Liver (tissue), 9 donors: ENCODE results near the gene ACADS. TPM values are rescaled to one million over a fixed set of nuclear protein-coding genes. Genes with fewer than 3 reads are reported as not detected.

Experiments used
- DNase-seq: peaks from one replicate; pipeline ENCODE4 v3.0.0-alpha.2; 2017; ENCODE audit warnings: low spot score
- H3K27ac ChIP-seq, 2 donors: one replicate each; pipeline ENCODE4 v1.7.0; 2013; ENCODE audit warnings: inconsistent platforms in 2 of 2, low read length in 2 of 2, control low read depth in 1 of 2, low read depth in 1 of 2, mild to moderate bottlenecking in 1 of 2
- H3K27me3 ChIP-seq, 4 donors: one replicate each; pipeline versions ENCODE4 v1.6.1 to v1.7.0; 2013; ENCODE audit warnings: low read length in 3 of 4, inconsistent platforms in 1 of 4, mild to moderate bottlenecking in 1 of 4, moderate library complexity in 1 of 4; ENCODE audit not compliant: control insufficient read depth in 4 of 4, insufficient read depth in 4 of 4
- H3K36me3 ChIP-seq, 4 donors: one replicate each; pipeline versions ENCODE4 v1.6.1 to v1.7.0; 2013; ENCODE audit warnings: low read length in 3 of 4, mild to moderate bottlenecking in 3 of 4, low read depth in 1 of 4, moderate library complexity in 1 of 4; ENCODE audit not compliant: control insufficient read depth in 4 of 4, insufficient read depth in 3 of 4
- H3K4me1 ChIP-seq, 4 donors: one replicate each; pipeline versions ENCODE4 v1.6.1 to v1.7.0; 2013; ENCODE audit warnings: low read length in 3 of 4, mild to moderate bottlenecking in 3 of 4, moderate library complexity in 1 of 4; ENCODE audit not compliant: control insufficient read depth in 4 of 4, insufficient read depth in 4 of 4
- H3K4me3 ChIP-seq, 3 donors: one replicate each; pipeline versions ENCODE4 v1.6.1 to v1.7.0; 2013; ENCODE audit warnings: low read length in 3 of 3, control low read depth in 1 of 3, low read depth in 1 of 3, mild to moderate bottlenecking in 1 of 3
- H3K9ac ChIP-seq, 2 donors: one replicate each; pipeline ENCODE4 v1.7.0; 2013; ENCODE audit warnings: low read length in 2 of 2, mild to moderate bottlenecking in 2 of 2, moderate library complexity in 2 of 2, control low read depth in 1 of 2, low read depth in 1 of 2
- H3K9me3 ChIP-seq, 4 donors: one replicate each; pipeline versions ENCODE4 v1.6.1 to v1.7.0; 2013; ENCODE audit warnings: low read length in 3 of 4; ENCODE audit not compliant: control insufficient read depth in 4 of 4
- ATF3 ChIP-seq: IDR thresholded peaks from 2 replicates; pipeline ENCODE4 v1.6.1; 2016; ENCODE audit warnings: antibody characterized with exemption
- EGR1 ChIP-seq, 2 donors: IDR thresholded peaks; 2 replicates each; pipeline ENCODE4 v1.6.1; 2016 to 2018; ENCODE audit warnings: antibody characterized with exemption in 2 of 2, low read depth in 2 of 2
- FOXA1 ChIP-seq: IDR thresholded peaks from 2 replicates; pipeline ENCODE4 v1.6.1; 2016; ENCODE audit warnings: antibody characterized with exemption
- FOXA2 ChIP-seq: IDR thresholded peaks from 2 replicates; pipeline ENCODE4 v1.6.1; 2016; ENCODE audit warnings: antibody characterized with exemption
- GABPA ChIP-seq, 2 donors: IDR thresholded peaks in 1 of 2; conservative IDR thresholded peaks in 1 of 2; 2 replicates each; pipeline ENCODE4 v1.6.1; 2016; ENCODE audit warnings: antibody characterized with exemption in 2 of 2, mild to moderate bottlenecking in 1 of 2, moderate library complexity in 1 of 2
- HNF4A ChIP-seq, 2 donors: conservative IDR thresholded peaks; 2 replicates each; pipeline ENCODE4 v1.6.1; 2016; ENCODE audit warnings: antibody characterized with exemption in 2 of 2, mild to moderate bottlenecking in 2 of 2
- HNF4G ChIP-seq: IDR thresholded peaks from 2 replicates; pipeline ENCODE4 v1.6.1; 2016; ENCODE audit warnings: antibody characterized with exemption
- JUND ChIP-seq, 2 donors: IDR thresholded peaks; 2 replicates each; pipeline ENCODE4 v1.6.1; 2016; ENCODE audit warnings: antibody characterized with exemption in 2 of 2
- MAX ChIP-seq: IDR thresholded peaks from 2 replicates; pipeline ENCODE4 v1.6.1; 2016; ENCODE audit warnings: antibody characterized with exemption
- NR2F2 ChIP-seq: IDR thresholded peaks from 2 replicates; pipeline ENCODE4 v1.6.1; 2016; ENCODE audit warnings: antibody characterized with exemption
- RAD21 ChIP-seq, 2 donors: IDR thresholded peaks; 2 replicates each; pipeline ENCODE4 v1.6.1; 2016; ENCODE audit warnings: antibody characterized with exemption in 2 of 2, mild to moderate bottlenecking in 2 of 2
- REST ChIP-seq: IDR thresholded peaks from 2 replicates; pipeline ENCODE4 v1.6.1; 2016; ENCODE audit warnings: antibody characterized with exemption, mild to moderate bottlenecking
- RXRA ChIP-seq, 2 donors: IDR thresholded peaks; 2 replicates each; pipeline ENCODE4 v1.6.1; 2017 to 2018; ENCODE audit warnings: antibody characterized with exemption in 2 of 2, mild to moderate bottlenecking in 1 of 2
- SP1 ChIP-seq: IDR thresholded peaks from 2 replicates; pipeline ENCODE4 v1.6.1; 2018; ENCODE audit warnings: antibody characterized with exemption, mild to moderate bottlenecking
- TAF1 ChIP-seq: conservative IDR thresholded peaks from 2 replicates; pipeline ENCODE4 v1.6.1; 2016; ENCODE audit warnings: antibody characterized with exemption, mild to moderate bottlenecking
- YY1 ChIP-seq: IDR thresholded peaks from 2 replicates; pipeline ENCODE4 v1.6.1; 2016; ENCODE audit warnings: antibody characterized with exemption, mild to moderate bottlenecking
- ZBTB33 ChIP-seq: IDR thresholded peaks from 2 replicates; pipeline ENCODE4 v1.6.1; 2016; ENCODE audit warnings: antibody characterized with exemption
- WGBS: extraction: QIAGEN DNeasy Blood & Tissue Kit; methylation state at CpG from one replicate; pipeline ENCODE4 v1.1.7; 2013; 5-methylcytosine and 5-hydroxymethylcytosine counted together
- polyA plus RNA-seq, 2 donors: library from polyadenylated mRNA; stranded (reverse) in 1 of 2; unstranded in 1 of 2; fragments of 200-250 nt in 1 of 2; fragments of >200 nt in 1 of 2; fragmentation: Nextera tagmentation in 1 of 2; extraction: Ambion mirVana in 1 of 2; gene quantifications; one replicate each; pipeline versions ENCODE4 v1.2.1 to v1.2.3, GENCODE V29; 2013 to 2015
- total RNA-seq, 2 donors: library from RNA; depleted of rRNA; stranded (reverse); fragments of >200 nt; gene quantifications; one replicate each; pipeline ENCODE4 v1.2.3, GENCODE V29; 2014
- donor health status: healthy.
- donor health status: healthy.
- donor health status: healthy.
- donor health status: healthy.
- donor health status: healthy.

ACADS gene
- total and polyA plus RNA-seq, 4 donors = 54.2 to 162 (median 127) TPM

- TF ChIP-seq REST = peak; percentile 18
- peak; percentile 17 for TF ChIP-seq MAX
- no peak for TF ChIP-seq SP1
- TF ChIP-seq TAF1 = no peak
- TF ChIP-seq ZBTB33 = no peak
Measured at GRCh38 chr12:120719496-120720233, 6.0 kb upstream of the ACADS start (continued).

- peak overlapping the region; percentile 64 to 65 for H3K27ac ChIP-seq
- DNase-seq = no peak
- H3K4me1 ChIP-seq = peaks cover 6 to 52% (median 38%) of the 10 kb centered on the region in 4 donors
- H3K9ac ChIP-seq = no peak overlapping the region
- 64% methylated on average over 7 of the region's 7 CpGs for WGBS
- peaks cover 3 to 29% (median 16%) of the 10 kb centered on the region in 4 donors for H3K36me3 ChIP-seq
- no peaks in the 10 kb centered on the region for H3K9me3 ChIP-seq
- no peak overlapping the region for H3K4me3 ChIP-seq
- no peaks in the 10 kb centered on the region for H3K27me3 ChIP-seq
- no peak for TF ChIP-seq FOXA2
Measured at GRCh38 chr12:120720234-120720986, 5.2 kb upstream of the ACADS start.

- no peak overlapping the region for H3K4me3 ChIP-seq
- H3K4me1 ChIP-seq = peaks cover 6 to 55% (median 41%) of the 10 kb centered on the region in 4 donors
- peak overlapping the region; percentile 5 to 41 for H3K27ac ChIP-seq
- no peaks in the 10 kb centered on the region for H3K9me3 ChIP-seq
- no peak overlapping the region for H3K9ac ChIP-seq
- peaks cover 3 to 28% (median 15%) of the 10 kb centered on the region in 4 donors for H3K36me3 ChIP-seq
- H3K27me3 ChIP-seq = no peaks in the 10 kb centered on the region
- no peak for DNase-seq
- WGBS = 91% methylated on average over 10 of the region's 10 CpGs
- TF ChIP-seq SP1 (no peak), EGR1 (IDR thresholded peaks at IDR 0.05; ENCODE audit: low read depth in 2 of 2) (no peak), RAD21 (IDR thresholded peaks at IDR 0.05) (no peak), ATF3 (no peak), RXRA (IDR thresholded peaks at IDR 0.05) (no peak), TAF1 (no peak), HNF4A (conservative IDR thresholded peaks at IDR 0.05) (no peak), MAX (no peak), GABPA (IDR thresholded peaks at IDR 0.05 in 1 of 2, conservative IDR thresholded peaks at IDR 0.05 in 1 of 2) (no peak), FOXA2 (no peak), YY1 (no peak), FOXA1 (no peak), NR2F2 (no peak), HNF4G (no peak), JUND (IDR thresholded peaks at IDR 0.05) (no peak), ZBTB33 (no peak)
Measured at GRCh38 chr12:120720987-120721801, 4.4 kb upstream of the ACADS start.
